Activated T-helper 1 cell treated with anti-CD3 and anti-CD28 coated beads, Interleukin-12 subunit alpha, Interleukin-12 subunit beta, Interleukin-2, Interleukin-4 antibody, amounts not matched to agents 30 ng/mL and 10 ng/mL and 1 ng/mL, durations not matched to agents 14 hours and 24 hours and 36 hours (primary cell): ENCODE data around the gene TMEM108. TPM values are rescaled to one million over a fixed set of nuclear protein-coding genes. Genes with fewer than 3 reads are reported as not detected.

Source experiments
- DNase-seq: peaks from one replicate; pipeline ENCODE4 v3.0.0; 2021; ENCODE audit warnings: low spot score
- H3K27ac Mint-ChIP-seq: one replicate; pipeline ENCODE4 v1.8.0; 2021; ENCODE audit warnings: mild to moderate bottlenecking, mixed read lengths
- H3K27me3 Mint-ChIP-seq: one replicate; pipeline ENCODE4 v1.8.0; 2022; ENCODE audit warnings: mild to moderate bottlenecking, moderate library complexity, mixed read lengths; ENCODE audit not compliant: insufficient read depth
- H3K36me3 Mint-ChIP-seq: one replicate; pipeline ENCODE4 v1.8.0; 2021; ENCODE audit warnings: low read depth, mixed read lengths
- H3K4me1 Mint-ChIP-seq: one replicate; pipeline ENCODE4 v1.8.0; 2021; ENCODE audit warnings: low read depth, mixed read lengths
- H3K4me3 Mint-ChIP-seq: one replicate; pipeline ENCODE4 v1.8.0; 2021; ENCODE audit warnings: mild to moderate bottlenecking, moderate library complexity, mixed read lengths
- H3K9me3 Mint-ChIP-seq: one replicate; pipeline ENCODE4 v1.8.0; 2021; ENCODE audit warnings: mixed read lengths
- intact Hi-C: fragments of 100-400 bp; cut with micrococcal nuclease; formaldehyde crosslinking; loops from one replicate; pipeline ENCODE4 v1.15.1; 2024
- total RNA-seq: library from RNA; stranded (reverse); gene quantifications from 2 replicates; pipeline ENCODE4 v1.2.3, GENCODE V29; 2022

The TMEM108 gene
- total RNA-seq, 1 donor from 2014 or later = not detected

- DNase-seq = no peak
- Mint-ChIP-seq H3K36me3 (no peaks in the 10 kb centered on the region), H3K27ac (no peak overlapping the region), H3K4me3 (peak overlapping the region; percentile 71), H3K27me3 (peaks cover 48% of the 10 kb centered on the region), H3K9me3 (no peaks in the 10 kb centered on the region), H3K4me1 (peaks cover 5% of the 10 kb centered on the region)
- intact Hi-C loops = no loop called here
Observed at GRCh38 chr3:133037436-133037835, 755 bp upstream of the TMEM108 start.

- Mint-ChIP-seq H3K4me3 (peak overlapping the region; percentile 33), H3K27ac (no peak overlapping the region), H3K27me3 (peaks cover 47% of the 10 kb centered on the region), H3K4me1 (peaks cover 5% of the 10 kb centered on the region), H3K36me3 (no peaks in the 10 kb centered on the region), H3K9me3 (no peaks in the 10 kb centered on the region)
- no peak for DNase-seq
- intact Hi-C loops = no loop called here
Observed at GRCh38 chr3:133038731-133039375, 662 bp downstream of the TMEM108 start.

GRCh38 chr3:133040696-133041523 lies 2.7 kb downstream of the TMEM108 start:
- Mint-ChIP-seq H3K27me3 (peaks cover 43% of the 10 kb centered on the region), H3K4me3 (no peak overlapping the region), H3K4me1 (peaks cover 5% of the 10 kb centered on the region), H3K36me3 (no peaks in the 10 kb centered on the region), H3K9me3 (no peaks in the 10 kb centered on the region), H3K27ac (no peak overlapping the region)
- no peak for DNase-seq
- intact Hi-C loops = loop anchor here (2.0 to 5.0 kb wide), 2 partner anchors 346 to 382 kb away; no protein-coding TSS in a partner anchor

GRCh38 chr3:133041524-133041829 lies 3.3 kb downstream of the TMEM108 start:
- no peak for DNase-seq
- Mint-ChIP-seq H3K4me3 (no peak overlapping the region), H3K36me3 (no peaks in the 10 kb centered on the region), H3K4me1 (peaks cover 5% of the 10 kb centered on the region), H3K27me3 (peaks cover 43% of the 10 kb centered on the region), H3K9me3 (no peaks in the 10 kb centered on the region), H3K27ac (no peak overlapping the region)
- intact Hi-C loops = loop anchor here (2.0 to 5.0 kb wide), 2 partner anchors 346 to 381 kb away; no protein-coding TSS in a partner anchor

GRCh38 chr3:133042778-133043177 lies 4.6 kb downstream of the TMEM108 start:
- H3K9me3 Mint-ChIP-seq = no peaks in the 10 kb centered on the region
- no peak for DNase-seq
- H3K4me1 Mint-ChIP-seq = peaks cover 5% of the 10 kb centered on the region
- no peak overlapping the region for H3K4me3 Mint-ChIP-seq
- intact Hi-C loops = loop anchor here (5.0 kb wide), 1 partner anchor 345 kb away; no protein-coding TSS in a partner anchor
- no peak overlapping the region for H3K27ac Mint-ChIP-seq
- no peaks in the 10 kb centered on the region for H3K36me3 Mint-ChIP-seq
- H3K27me3 Mint-ChIP-seq = peaks cover 31% of the 10 kb centered on the region

GRCh38 chr3:133047980-133048379 lies 9.8 kb downstream of the TMEM108 start:
- H3K27me3 Mint-ChIP-seq = peaks cover 17% of the 10 kb centered on the region
- H3K9me3 Mint-ChIP-seq = no peaks in the 10 kb centered on the region
- H3K4me1 Mint-ChIP-seq = no peaks in the 10 kb centered on the region
- no peak for DNase-seq
- H3K27ac Mint-ChIP-seq = no peak overlapping the region
- H3K4me3 Mint-ChIP-seq = no peak overlapping the region
- no peaks in the 10 kb centered on the region for H3K36me3 Mint-ChIP-seq
- intact Hi-C loops = loop anchor here (5.0 kb wide), 1 partner anchor 321 kb away; no protein-coding TSS in a partner anchor

- Mint-ChIP-seq H3K4me3 (no peak overlapping the region), H3K36me3 (no peaks in the 10 kb centered on the region), H3K9me3 (no peaks in the 10 kb centered on the region), H3K27ac (no peak overlapping the region), H3K27me3 (peaks cover 15% of the 10 kb centered on the region), H3K4me1 (no peaks in the 10 kb centered on the region)
- intact Hi-C loops = loop anchor here (5.0 kb wide), 1 partner anchor 322 kb away; no protein-coding TSS in a partner anchor
- DNase-seq = no peak
Observed at GRCh38 chr3:133049491-133049890, 11.3 kb downstream of the TMEM108 start.

GRCh38 chr3:133050891-133051290 lies 12.7 kb downstream of the TMEM108 start:
- H3K4me1 Mint-ChIP-seq = no peaks in the 10 kb centered on the region
- DNase-seq = no peak
- no peaks in the 10 kb centered on the region for H3K9me3 Mint-ChIP-seq
- no peaks in the 10 kb centered on the region for H3K36me3 Mint-ChIP-seq
- no peak overlapping the region for H3K27ac Mint-ChIP-seq
- peaks cover 15% of the 10 kb centered on the region for H3K27me3 Mint-ChIP-seq
- intact Hi-C loops = no loop called here
- H3K4me3 Mint-ChIP-seq = no peak overlapping the region

GRCh38 chr3:133053532-133053931 lies 15.3 kb downstream of the TMEM108 start:
- no peaks in the 10 kb centered on the region for H3K4me1 Mint-ChIP-seq
- H3K9me3 Mint-ChIP-seq = no peaks in the 10 kb centered on the region
- H3K27me3 Mint-ChIP-seq = peaks cover 13% of the 10 kb centered on the region
- intact Hi-C loops = no loop called here
- no peak for DNase-seq
- H3K27ac Mint-ChIP-seq = no peak overlapping the region
- no peak overlapping the region for H3K4me3 Mint-ChIP-seq
- no peaks in the 10 kb centered on the region for H3K36me3 Mint-ChIP-seq

- Mint-ChIP-seq H3K27ac (no peak overlapping the region), H3K36me3 (no peaks in the 10 kb centered on the region), H3K4me3 (no peak overlapping the region), H3K27me3 (peaks cover 10% of the 10 kb centered on the region), H3K9me3 (no peaks in the 10 kb centered on the region), H3K4me1 (no peaks in the 10 kb centered on the region)
- no peak for DNase-seq
- intact Hi-C loops = no loop called here
Observed at GRCh38 chr3:133054586-133054985, 16.4 kb downstream of the TMEM108 start.

- H3K4me1 Mint-ChIP-seq = no peaks in the 10 kb centered on the region
- intact Hi-C loops = no loop called here
- H3K27me3 Mint-ChIP-seq = peaks cover 8% of the 10 kb centered on the region
- H3K27ac Mint-ChIP-seq = no peak overlapping the region
- H3K9me3 Mint-ChIP-seq = no peaks in the 10 kb centered on the region
- no peaks in the 10 kb centered on the region for H3K36me3 Mint-ChIP-seq
- no peak for DNase-seq
- no peak overlapping the region for H3K4me3 Mint-ChIP-seq
Observed at GRCh38 chr3:133055339-133055738, 17.1 kb downstream of the TMEM108 start.

- no peak for DNase-seq
- intact Hi-C loops = no loop called here
- H3K9me3 Mint-ChIP-seq = no peaks in the 10 kb centered on the region
- H3K27me3 Mint-ChIP-seq = peaks cover 2% of the 10 kb centered on the region
- H3K36me3 Mint-ChIP-seq = no peaks in the 10 kb centered on the region
- no peaks in the 10 kb centered on the region for H3K4me1 Mint-ChIP-seq
- no peak overlapping the region for H3K4me3 Mint-ChIP-seq
- no peak overlapping the region for H3K27ac Mint-ChIP-seq
Observed at GRCh38 chr3:133058243-133058642, 20.1 kb downstream of the TMEM108 start.

- Mint-ChIP-seq H3K4me1 (no peaks in the 10 kb centered on the region), H3K4me3 (no peak overlapping the region), H3K27me3 (peaks cover 2% of the 10 kb centered on the region), H3K9me3 (no peaks in the 10 kb centered on the region), H3K27ac (no peak overlapping the region), H3K36me3 (no peaks in the 10 kb centered on the region)
- no peak for DNase-seq
- intact Hi-C loops = no loop called here
Observed at GRCh38 chr3:133058831-133059230, 20.6 kb downstream of the TMEM108 start.
